PC-9 (cell line): ENCODE results near the gene STAMBP. TPM values are rescaled to one million over a fixed set of nuclear protein-coding genes. Genes with fewer than 3 reads are reported as not detected.
"Not testable (repeated sequence)": the region's sequence is repeated elsewhere in the genome, so short reads cannot be mapped to it uniquely, and the experiment has no call there.

Experiments used
- BruUV-seq: library from RNA; stranded (reverse); fragments of 400-500 nt; replicated peaks from 2 replicates; lab custom pipeline; 2021; lab: Mats Ljungman, UMichigan
- CTCF ChIA-PET: fragments of 300-600 bp; sonication (Branson Sonifier 250); formaldehyde crosslinking; loops from one replicate; lab custom pipeline; 2022; ENCODE audit warnings: antibody characterized with exemption; lab: Charles Lee
- POLR2A ChIA-PET: fragments of 300-600 bp; sonication (Branson Sonifier 250); formaldehyde crosslinking; loops from one replicate; lab custom pipeline; 2022; ENCODE audit warnings: antibody characterized with exemption; ENCODE audit not compliant: unreplicated experiment; lab: Charles Lee
- DNase-seq, 2 experiments: peaks; one replicate each; pipeline versions ENCODE4 v3.0.0 to v3.0.0-alpha.2; 2015 to 2022; ENCODE audit warnings: mixed read lengths in 1 of 2
- H2AFZ ChIP-seq: fragments of 200-600 bp; sonication (generic); 2 replicates; pipeline ENCODE4 v1.8.1; 2017; ENCODE audit warnings: antibody characterized with exemption
- H3F3A ChIP-seq: fragments of 200-600 bp; sonication (generic); 2 replicates; pipeline ENCODE4 v1.8.1; 2017; ENCODE audit warnings: antibody characterized with exemption, mild to moderate bottlenecking, low read depth; ENCODE audit not compliant: insufficient read depth
- H3K27ac ChIP-seq: fragments of 200-600 bp; sonication (generic); 2 replicates; pipeline ENCODE4 v1.6.1; 2016; ENCODE audit warnings: mixed run types
- H3K27me3 ChIP-seq: fragments of 200-600 bp; sonication (generic); 2 replicates; pipeline ENCODE4 v1.6.1; 2016; ENCODE audit warnings: low read depth, mixed run types; ENCODE audit not compliant: insufficient read depth
- H3K36me3 ChIP-seq: fragments of 200-600 bp; sonication (generic); 2 replicates; pipeline ENCODE4 v1.6.1; 2016; ENCODE audit warnings: low read depth, mixed run types
- H3K4me1 ChIP-seq: fragments of 200-600 bp; sonication (generic); replicated peaks from 2 replicates; pipeline ENCODE4 v1.6.1; 2016; ENCODE audit warnings: mixed run types; ENCODE audit not compliant: insufficient read depth
- H3K4me2 ChIP-seq: fragments of 200-600 bp; sonication (generic); 2 replicates; pipeline ENCODE4 v1.6.1; 2017; ENCODE audit warnings: mixed run types
- H3K4me3 ChIP-seq: fragments of 200-600 bp; sonication (generic); 2 replicates; pipeline ENCODE4 v1.6.1; 2016; ENCODE audit warnings: mixed run types
- H3K79me2 ChIP-seq: fragments of 200-600 bp; sonication (generic); 2 replicates; pipeline ENCODE4 v1.6.1; 2017; ENCODE audit warnings: low read depth, mixed run types
- H3K9me2 ChIP-seq: fragments of 200-600 bp; sonication (generic); 2 replicates; pipeline ENCODE4 v1.8.1; 2017; ENCODE audit warnings: mild to moderate bottlenecking; ENCODE audit not compliant: insufficient read depth
- H3K9me3 ChIP-seq: fragments of 200-600 bp; sonication (generic); 2 replicates; pipeline ENCODE4 v1.8.1; 2016; ENCODE audit warnings: low read depth; ENCODE audit not compliant: insufficient read depth
- H4K20me1 ChIP-seq: fragments of 200-600 bp; sonication (generic); 2 replicates; pipeline ENCODE4 v1.8.1; 2017; ENCODE audit not compliant: insufficient read depth
- CTCF ChIP-seq: fragments of 200-600 bp; sonication (generic); conservative IDR thresholded peaks from 2 replicates; pipeline ENCODE4 v1.6.1; 2017; ENCODE audit warnings: mixed run types, antibody characterized with exemption, mild to moderate bottlenecking, moderate library complexity
- EZH2 ChIP-seq: fragments of 200-600 bp; sonication (generic); IDR thresholded peaks from 2 replicates; pipeline ENCODE4 v1.8.0; 2017; ENCODE audit warnings: antibody characterized with exemption, low read depth
- intact Hi-C: fragments of 100-400 bp; cut with micrococcal nuclease; formaldehyde crosslinking; loops from one replicate; pipeline ENCODE4 v1.10.0; 2022; ENCODE audit not compliant: unreplicated experiment
- total RNA-seq: library from RNA; stranded (reverse); gene quantifications from 2 replicates; pipeline ENCODE4 v1.2.3, GENCODE V29; 2021

STAMBP gene
- total RNA-seq, 1 experiment from 2014 or later, result 52.2 TPM

DNA sequence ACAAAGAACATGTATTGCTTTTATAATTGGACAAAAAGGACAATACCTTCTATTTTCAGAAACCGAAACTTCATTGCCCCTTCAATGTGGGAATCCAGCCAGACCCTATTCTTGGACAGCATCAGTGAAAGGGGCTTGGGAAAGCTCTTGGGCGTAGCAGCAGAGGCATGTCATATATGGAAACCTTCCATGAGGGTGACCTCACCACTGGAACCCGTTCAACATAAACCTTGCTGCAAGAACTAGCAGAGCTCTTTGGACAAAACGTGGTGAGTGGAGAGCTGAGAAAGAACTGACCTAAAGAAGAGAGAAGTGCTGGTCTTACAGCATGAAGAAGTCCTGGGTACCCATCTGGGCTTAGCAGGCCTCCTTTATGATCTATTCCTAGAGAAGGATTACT, 41.3 kb downstream of the STAMBP start:
- ChIA-PET POLR2A (no interaction called here), CTCF (no interaction called here)
- Histone ChIP-seq H3K79me2 (no peaks in the 10 kb centered on the region), H2AFZ (no peak overlapping the region), H3K27ac (no peak overlapping the region), H3K27me3 (no peaks in the 10 kb centered on the region), H3K9me2 (no peaks in the 10 kb centered on the region), H3F3A (no peaks in the 10 kb centered on the region), H3K36me3 (peaks cover 10% of the 10 kb centered on the region; the same call in 1 of the 2 replicates), H3K4me3 (no peak overlapping the region), H4K20me1 (no peaks in the 10 kb centered on the region), H3K4me2 (no peak overlapping the region), H3K9me3 (no peaks in the 10 kb centered on the region), H3K4me1 (peaks cover 5% of the 10 kb centered on the region; the same call in 1 of the 2 replicates)
- TF ChIP-seq EZH2 (no peak), CTCF (no peak)
- no TSS peak for BruUV-seq
- no peak for DNase-seq
- intact Hi-C loops, result no loop called here

DNA sequence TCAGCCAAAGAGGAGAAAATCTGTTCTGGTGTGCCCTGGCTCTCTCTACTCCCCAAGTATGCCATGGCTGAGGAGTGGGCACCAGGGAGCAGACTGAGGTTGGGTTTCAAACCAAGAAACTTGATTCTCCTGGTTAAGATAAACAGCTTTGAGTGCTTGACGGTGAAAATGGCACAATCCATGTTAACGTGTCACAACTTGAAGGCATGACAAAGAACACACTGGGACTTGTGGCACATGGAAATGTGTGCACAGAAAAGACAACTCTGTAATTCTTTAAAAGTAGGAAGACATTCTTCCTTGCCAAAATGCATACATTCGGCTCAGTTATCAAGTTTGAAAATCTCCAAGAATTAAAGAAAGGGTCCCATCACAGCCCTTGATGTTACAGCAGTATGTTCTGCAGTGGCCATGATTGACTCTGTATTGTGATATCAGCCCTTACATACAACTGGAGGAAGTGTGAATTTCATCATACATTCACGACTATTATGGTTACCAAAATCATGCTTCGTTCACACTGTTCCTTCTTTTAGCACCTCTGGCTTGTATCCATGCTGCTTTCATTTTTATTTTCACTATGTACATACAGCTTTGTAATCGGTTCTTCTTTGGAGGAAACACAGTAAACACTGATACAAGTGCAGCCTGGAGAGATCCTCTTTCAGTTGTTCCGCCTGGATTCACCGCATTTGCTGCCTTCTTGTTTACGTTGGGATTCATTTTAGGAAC, 48.5 kb downstream of the STAMBP start:
- DNase-seq, result no peak
- Histone ChIP-seq H2AFZ (no peak overlapping the region), H3K9me2 (no peaks in the 10 kb centered on the region; the same call in 1 of the 2 replicates), H3K79me2 (no peaks in the 10 kb centered on the region), H3K4me2 (0 out of 2 replicates have a peak overlapping the region, but pooled peaks have one; percentile 12), H3K4me1 (no peaks in the 10 kb centered on the region), H3K27me3 (no peaks in the 10 kb centered on the region), H3K4me3 (no peak overlapping the region), H4K20me1 (no peaks in the 10 kb centered on the region), H3F3A (no peaks in the 10 kb centered on the region), H3K9me3 (no peaks in the 10 kb centered on the region), H3K27ac (no peak overlapping the region), H3K36me3 (no peaks in the 10 kb centered on the region)
- BruUV-seq, result no TSS peak
- POLR2A ChIA-PET, result no interaction called here
- intact Hi-C loops, result no loop called here
- CTCF ChIA-PET, result no interaction called here
- TF ChIP-seq EZH2, result no peak
- no peak for TF ChIP-seq CTCF

- H4K20me1 ChIP-seq, DNase-seq, H3F3A ChIP-seq, H3K9me2 ChIP-seq, H3K4me1 ChIP-seq, H3K27ac ChIP-seq, POLR2A ChIA-PET, intact Hi-C loops, H3K27me3 ChIP-seq, H3K4me2 ChIP-seq, H3K4me3 ChIP-seq, H2AFZ ChIP-seq, H3K9me3 ChIP-seq, CTCF ChIA-PET, H3K36me3 ChIP-seq, BruUV-seq, H3K79me2 ChIP-seq: not testable (repeated sequence)
Measured at GRCh38 chr2:73877984-73878383, 49.2 kb downstream of the STAMBP start.
